ENCODE data around the gene SMCO2. TPM values are rescaled to one million over a fixed set of nuclear protein-coding genes. Genes with fewer than 3 reads are reported as not detected.

The SMCO2 gene
- total and polyA plus RNA-seq, 2 of the 13 experiments (the other 11 are each of a cell fraction or from before 2014, with no cell fraction given) = 0.15 TPM; not detected in 1

- TF ChIP-seq UBTF (CRISPR knock-in tag; IDR thresholded peaks at IDR 0.05) (no peak), GABPB1 (CRISPR knock-in tag; IDR thresholded peaks at IDR 0.05) (no peak), AGO1 (IDR thresholded peaks at IDR 0.05; ENCODE audit: low read depth, low read length, poor library complexity, severe bottlenecking) (no peak), JUN (CRISPR knock-in tag; IDR thresholded peaks at IDR 0.05) (0 out of 2 replicates have a peak, but pooled peaks have one; percentile 5), ZSCAN25 (CRISPR knock-in tag; IDR thresholded peaks at IDR 0.05) (no peak), RNF2 (conservative IDR thresholded peaks at IDR 0.05; ENCODE audit: low read depth) (peak; percentile 22; the same call in 1 of the 2 replicates), ZNF782 (CRISPR knock-in tag; IDR thresholded peaks at IDR 0.05; ENCODE audit: borderline replicate concordance) (0 out of 2 replicates have a peak, but pooled peaks have one; percentile 21), ZNF343 (CRISPR knock-in tag; IDR thresholded peaks at IDR 0.05) (no peak), ZFP91 (CRISPR knock-in tag; IDR thresholded peaks at IDR 0.05; ENCODE audit: borderline replicate concordance) (no peak), NFIC (IDR thresholded peaks at IDR 0.05; ENCODE audit: low read length) (peak; percentile 8; the same call in 1 of the 2 replicates), KLF12 (CRISPR knock-in tag; IDR thresholded peaks at IDR 0.05; ENCODE audit: borderline replicate concordance) (no peak), SRF (IDR thresholded peaks at IDR 0.05; ENCODE audit: low read depth, low read length) (no peak)
These were observed 76.7 kb downstream of the SMCO2 start (continued) for GRCh38 chr12:27523305-27523641.

Measured in HepG2 (cell line).